H1 (cell line): ENCODE measurements around the gene PTPN13. TPM values are rescaled to one million over a fixed set of nuclear protein-coding genes. Genes with fewer than 3 reads are reported as not detected.

Experiments used
- RXRA ChIP-seq: IDR thresholded peaks from 2 replicates; pipeline ENCODE4 v1.6.1; 2011; ENCODE audit warnings: low read depth, mild to moderate bottlenecking, low read length, moderate library complexity; ENCODE audit not compliant: insufficient read depth
- polyA plus RNA-seq, 7 experiments: library from polyadenylated mRNA; depleted of rRNA in 3 of 7; stranded (reverse) in 5 of 7; unstranded in 2 of 7; fragments of >200 nt in 5 of 7; fragments of 200-250 nt in 2 of 7; gene quantifications; 1 replicate in 5 of 7; 2 replicates in 1 of 7; 4 replicates in 1 of 7; pipeline versions ENCODE4 v1.2.1 to v1.2.3, GENCODE V29; 2011 to 2013; ENCODE audit warnings: missing spikeins in 2 of 7, mixed read lengths in 2 of 7
- total RNA-seq: library from RNA; stranded (reverse); fragmentation: NEBNext Ultra II Directional; extraction: Animal tissue kit (Norgen Biotek cat#: 25700); gene quantifications from 2 replicates; pipeline ENCODE4 v1.2.1, GENCODE V29; 2021

The PTPN13 gene
- total and polyA plus RNA-seq, 2 of the 8 experiments (the other 6 are each of a cell fraction or from before 2014, with no cell fraction given), result 12.7 to 57.9 TPM

GRCh38 chr4:86657382-86657781 is 63.3 kb downstream of the PTPN13 start (continued):
- no peak for TF ChIP-seq RXRA
- TF ChIP-seq, all 59 proteins: peak for 0
